Measurements from ENCODE around the gene SLC6A18.

GRCh38 chr5:1279443-1280151, 54.4 kb downstream of the SLC6A18 start:
- no peak for TF ChIP-seq POLR2A (IDR thresholded peaks at IDR 0.05; ENCODE audit: low read depth, low read length)
- no peak for TF ChIP-seq RAD21 (IDR thresholded peaks at IDR 0.05; ENCODE audit: insufficient read depth, low read depth, low read length)
- TF ChIP-seq EP300 (IDR thresholded peaks at IDR 0.05; ENCODE audit: borderline replicate concordance in 1 of 2, control insufficient read depth in 1 of 2, low read depth in 2 of 2, low read length in 2 of 2) = no peak
